CD4-positive, alpha-beta T cell treated with Interleukin-15 for 1 hour (primary cell): ENCODE results near the gene GAA.

Experiments
- DNase-seq: peaks from one replicate; pipeline ENCODE4 v3.0.0-alpha.2; 2020

Gene GAA

DNA sequence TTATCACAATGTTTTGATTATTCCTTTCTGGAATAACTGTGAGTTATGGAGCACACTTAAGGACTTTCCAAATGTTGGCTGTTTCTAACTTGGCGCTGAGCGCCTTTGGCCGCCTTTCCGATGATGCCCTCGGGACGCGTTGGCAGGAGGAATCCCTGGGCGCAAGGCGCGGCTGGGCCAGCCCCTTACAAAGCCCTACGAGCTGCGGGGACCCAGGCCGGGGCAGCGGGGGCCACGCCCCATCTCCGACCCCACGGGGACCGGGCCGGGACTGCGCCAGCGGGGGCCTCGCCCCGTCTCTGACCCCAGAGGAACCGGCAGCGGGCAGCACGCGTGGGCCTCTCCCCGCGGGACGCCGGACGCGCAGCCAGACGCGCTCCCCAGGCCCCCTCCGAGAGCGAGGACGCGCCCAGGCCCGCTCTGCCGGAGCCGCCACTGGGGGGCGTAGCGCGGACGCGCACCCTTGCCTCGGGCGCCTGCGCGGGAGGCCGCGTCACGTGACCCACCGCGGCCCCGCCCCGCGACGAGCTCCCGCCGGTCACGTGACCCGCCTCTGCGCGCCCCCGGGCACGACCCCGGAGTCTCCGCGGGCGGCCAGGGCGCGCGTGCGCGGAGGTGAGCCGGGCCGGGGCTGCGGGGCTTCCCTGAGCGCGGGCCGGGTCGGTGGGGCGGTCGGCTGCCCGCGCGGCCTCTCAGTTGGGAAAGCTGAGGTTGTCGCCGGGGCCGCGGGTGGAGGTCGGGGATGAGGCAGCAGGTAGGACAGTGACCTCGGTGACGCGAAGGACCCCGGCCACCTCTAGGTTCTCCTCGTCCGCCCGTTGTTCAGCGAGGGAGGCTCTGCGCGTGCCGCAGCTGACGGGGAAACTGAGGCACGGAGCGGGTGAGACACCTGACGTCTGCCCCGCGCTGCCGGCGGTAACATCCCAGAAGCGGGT is at the start of gene GAA:
TSS of gene GAA (plus strand) at position 571 of the 935 bp plus-strand sequence. CDS start 3,006 bp downstream, outside the sequence.
- peak; percentile 88 for DNase-seq

DNA sequence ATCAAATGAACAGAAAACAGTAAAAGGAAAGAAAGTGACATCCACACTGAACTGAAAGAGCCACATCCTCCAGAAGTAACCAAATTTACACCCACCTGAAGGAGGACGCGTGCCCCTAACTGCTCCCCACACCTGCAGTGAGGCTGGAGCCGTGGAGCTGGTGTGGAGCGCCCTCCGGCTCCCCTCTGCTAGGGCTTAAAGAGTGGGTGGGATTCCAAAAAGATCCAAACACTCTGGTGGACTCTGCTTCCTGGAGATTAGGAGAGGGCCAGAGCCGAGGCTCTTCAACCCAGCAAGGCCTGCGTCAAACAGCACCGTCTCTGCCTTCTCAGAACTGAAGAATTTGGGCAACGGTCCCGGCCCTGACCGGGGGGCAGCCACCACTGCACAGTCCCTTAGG is 49.7 kb upstream of the GAA start:
- no peak for DNase-seq

DNA sequence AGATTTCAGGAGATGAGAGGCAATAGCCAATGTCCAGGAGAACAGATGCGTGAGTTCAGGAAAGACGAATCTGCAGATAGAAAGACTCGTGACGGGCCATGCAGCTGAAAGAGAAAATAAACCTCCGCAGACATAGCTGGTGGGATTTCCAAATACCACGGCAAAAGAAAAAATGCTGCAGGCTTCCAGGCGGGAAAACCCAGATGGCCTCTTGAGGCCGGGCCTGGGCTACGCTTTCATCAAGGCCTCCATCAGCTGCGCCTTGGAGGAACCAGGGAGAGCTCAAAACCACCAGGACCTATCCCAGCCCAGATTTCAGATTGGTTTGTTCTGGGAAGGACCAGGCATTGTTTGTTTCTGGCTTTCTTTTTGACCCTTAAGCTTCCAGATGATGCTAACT is 48.3 kb upstream of the GAA start:
- DNase-seq: no peak

DNA sequence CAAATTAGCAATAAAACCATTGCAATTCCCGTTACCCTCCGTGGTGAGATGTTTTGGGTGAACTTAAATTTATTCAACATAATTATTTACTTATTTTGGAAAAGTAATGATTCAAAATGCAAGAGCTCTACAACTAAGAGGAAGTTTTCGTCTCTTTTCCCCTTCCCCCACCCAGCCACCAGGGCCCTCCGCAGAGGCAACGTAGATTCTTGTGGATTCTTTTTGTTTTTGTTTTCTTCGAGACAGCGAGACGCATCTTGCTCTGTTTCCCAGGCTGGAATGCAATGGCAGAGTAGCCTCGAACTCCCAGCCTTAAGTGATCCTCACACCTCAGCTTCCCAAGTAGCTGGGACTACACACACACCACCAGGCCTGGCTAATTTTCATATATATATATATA is 45.8 kb upstream of the GAA start:
- no peak for DNase-seq

DNA sequence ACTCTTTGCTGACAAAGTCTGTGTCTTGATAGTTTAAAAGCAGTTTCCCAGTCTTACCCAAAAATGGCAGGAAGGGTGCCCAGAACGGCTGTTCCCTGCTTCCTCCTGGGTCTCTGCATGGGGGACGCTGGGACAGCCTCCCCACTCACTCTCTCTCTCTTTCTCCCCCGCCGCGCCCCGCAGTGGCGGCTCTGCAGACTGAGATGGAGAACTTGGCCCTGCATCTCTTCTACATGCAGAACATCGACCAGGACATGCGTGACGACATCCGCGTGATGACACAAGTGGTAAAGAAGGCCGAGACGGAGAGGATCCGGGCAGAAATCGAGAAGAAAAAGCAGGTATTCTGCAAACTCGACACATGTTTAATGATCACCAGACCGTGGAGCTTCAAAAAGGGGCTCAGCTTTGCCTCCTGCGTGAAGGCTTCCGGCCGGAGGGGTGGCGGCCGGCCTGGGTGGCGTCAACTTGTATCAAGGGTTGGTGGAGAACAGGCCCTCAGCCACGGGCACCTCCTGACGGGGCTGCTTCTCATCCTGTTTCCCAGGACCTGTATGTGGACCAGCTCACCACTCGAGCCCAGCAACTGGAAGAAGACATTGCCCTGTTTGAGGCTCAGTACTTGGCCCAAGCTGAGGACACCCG is 42.9 kb upstream of the GAA start:
- DNase-seq: no peak

DNA sequence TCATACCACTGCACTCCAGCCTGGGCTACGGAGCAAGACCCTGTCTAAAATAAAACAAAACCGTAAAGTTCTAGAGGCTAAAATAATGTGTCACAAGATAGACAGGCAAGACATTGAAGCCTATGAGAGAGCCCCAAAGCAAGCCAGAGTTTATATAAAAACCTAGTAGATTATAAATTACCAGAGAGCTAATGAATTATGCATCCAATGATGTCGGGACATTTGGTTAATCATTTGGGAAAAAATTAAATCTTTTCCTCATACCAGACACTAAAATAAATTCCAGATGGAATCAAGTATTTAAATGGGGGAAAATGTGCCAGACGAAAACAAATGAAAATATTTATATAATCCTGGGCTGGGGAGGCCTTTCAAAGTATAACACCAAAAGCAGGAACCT is 40.7 kb upstream of the GAA start:
- no peak for DNase-seq

DNA sequence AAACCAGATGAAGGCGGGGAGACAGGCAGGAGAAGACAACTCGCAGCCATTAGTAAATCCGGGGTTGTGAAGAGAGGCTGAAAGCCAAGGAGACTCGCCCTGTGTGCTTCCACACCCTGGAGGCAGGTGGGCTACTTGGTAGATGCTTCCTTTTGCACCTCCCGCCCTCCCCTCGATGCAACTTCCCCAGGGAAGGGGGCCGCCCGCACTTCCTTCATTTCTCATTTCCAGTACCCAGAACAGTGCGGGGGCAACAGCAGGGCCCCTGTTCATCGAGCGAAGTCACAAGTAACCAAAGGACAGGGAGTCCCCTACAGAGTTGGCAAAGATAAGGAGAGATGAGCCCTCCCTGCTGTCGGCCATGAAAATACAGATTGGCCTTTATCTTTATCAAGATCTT is 40.0 kb upstream of the GAA start:
- DNase-seq: no peak

DNA sequence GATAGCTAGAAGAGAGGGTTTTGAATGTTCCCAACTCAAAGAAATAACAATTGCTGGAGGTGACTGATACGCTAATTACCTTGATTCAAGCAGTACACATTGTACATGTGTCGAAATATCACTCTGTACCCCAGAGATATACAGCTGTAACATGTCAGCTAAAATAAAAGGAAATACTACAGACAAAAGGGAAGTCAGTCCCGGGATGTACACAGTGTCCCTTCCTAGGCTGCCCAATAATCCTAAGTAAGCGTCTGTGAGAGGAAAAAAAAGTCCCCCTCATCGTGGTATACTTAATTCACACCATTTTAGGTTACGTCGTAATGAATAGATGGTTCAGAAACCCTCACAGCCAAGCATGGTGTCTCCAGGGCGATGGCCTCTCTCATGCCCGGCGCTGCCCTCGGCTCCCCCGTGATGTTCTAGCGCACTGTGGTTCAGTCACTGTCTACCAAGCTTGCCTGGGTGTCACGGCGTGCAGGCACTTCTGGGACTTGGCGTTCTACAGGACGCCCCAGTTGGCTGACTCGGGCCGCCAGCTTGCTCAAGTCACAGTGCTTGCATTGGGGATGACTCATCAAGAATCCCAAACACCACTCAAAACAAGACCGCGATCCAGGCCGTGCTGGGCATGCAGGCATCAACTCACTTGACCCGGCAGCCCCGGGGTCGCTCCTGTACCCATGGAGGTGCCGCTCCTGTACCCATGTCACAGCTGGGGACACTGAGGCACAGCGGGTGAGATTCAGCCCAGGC is 37.4 kb upstream of the GAA start:
- DNase-seq: no peak

DNA sequence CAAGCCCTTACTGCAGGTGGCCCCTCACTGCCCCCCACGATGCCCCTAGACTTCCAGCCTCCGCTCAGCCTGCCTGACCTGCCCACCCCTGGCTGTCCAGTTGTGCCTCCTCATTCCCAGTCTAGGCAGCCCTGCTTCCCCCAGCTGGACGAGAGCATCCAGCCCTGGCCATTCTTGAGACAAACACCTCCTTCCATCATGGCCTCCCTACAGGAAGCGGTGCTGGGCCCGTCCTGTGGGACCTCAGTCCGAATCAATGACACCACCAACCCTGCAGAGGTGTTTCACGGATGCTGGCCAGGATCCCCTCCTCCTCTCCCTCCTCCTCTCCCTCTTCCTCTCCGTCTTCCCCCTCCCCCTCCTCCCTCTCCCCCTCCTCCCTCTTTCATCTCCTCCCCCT is 36.7 kb upstream of the GAA start:
- DNase-seq: no peak

DNA sequence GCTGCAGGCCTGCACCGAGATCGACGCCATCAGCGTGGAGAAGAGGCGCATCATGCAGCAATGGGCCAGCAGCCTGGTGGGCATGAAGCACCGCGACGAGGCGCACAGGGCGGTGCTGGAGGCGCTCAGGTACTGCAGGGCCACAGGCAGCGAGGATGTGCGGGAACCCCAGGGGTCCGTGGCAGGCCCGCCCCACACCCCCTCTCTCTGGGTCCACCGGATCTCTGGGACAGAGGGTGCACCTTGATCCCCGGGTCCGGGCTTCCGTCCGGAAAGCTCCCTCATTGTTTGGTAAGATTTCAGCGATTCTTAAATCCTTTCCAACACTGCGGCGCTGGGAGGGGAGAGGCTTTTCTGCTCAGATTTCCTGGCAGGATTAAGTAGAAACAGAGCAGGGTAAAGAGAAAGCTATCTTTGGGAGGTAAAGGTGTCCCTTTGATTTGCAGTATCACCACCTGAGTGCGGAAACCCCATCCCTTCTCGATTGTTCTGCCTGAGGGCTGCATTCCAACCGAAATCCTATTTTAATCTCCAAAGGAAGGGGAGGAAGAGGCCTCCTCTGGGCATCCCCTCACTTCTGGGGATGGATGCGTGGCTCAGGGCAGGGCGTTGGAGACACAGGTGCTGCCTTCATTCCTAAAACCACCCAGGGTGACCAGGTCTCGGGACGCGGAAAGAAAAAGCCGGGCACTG is 35.8 kb upstream of the GAA start:
- DNase-seq: no peak

DNA sequence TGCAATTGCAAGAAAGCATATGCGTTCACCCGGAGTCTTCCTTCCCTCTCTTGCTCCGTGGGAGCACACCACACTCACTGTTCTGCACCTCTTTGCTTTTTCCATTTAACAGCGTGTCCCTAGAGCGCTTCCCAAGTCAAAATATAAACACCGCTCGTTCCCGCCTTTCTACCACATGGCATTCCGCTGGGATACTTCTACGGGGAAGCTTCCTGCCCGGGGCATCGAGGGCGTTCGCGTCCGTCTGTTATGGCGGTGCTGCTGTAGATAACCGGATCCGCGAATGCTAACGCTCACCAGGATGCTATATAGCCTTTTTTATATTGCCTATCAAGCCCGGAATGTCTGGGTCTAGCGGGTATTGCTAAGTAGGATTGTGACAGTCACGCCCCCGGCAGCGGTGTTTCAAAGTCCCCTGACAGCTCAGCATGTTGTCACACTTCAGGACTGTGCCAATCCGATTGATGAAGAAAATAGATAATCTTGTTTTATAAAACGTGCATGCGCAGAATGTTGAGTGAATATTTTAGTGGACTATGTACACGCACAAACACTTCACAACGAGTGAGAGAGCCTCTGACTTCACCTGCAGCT is 33.9 kb upstream of the GAA start:
- DNase-seq: no peak

DNA sequence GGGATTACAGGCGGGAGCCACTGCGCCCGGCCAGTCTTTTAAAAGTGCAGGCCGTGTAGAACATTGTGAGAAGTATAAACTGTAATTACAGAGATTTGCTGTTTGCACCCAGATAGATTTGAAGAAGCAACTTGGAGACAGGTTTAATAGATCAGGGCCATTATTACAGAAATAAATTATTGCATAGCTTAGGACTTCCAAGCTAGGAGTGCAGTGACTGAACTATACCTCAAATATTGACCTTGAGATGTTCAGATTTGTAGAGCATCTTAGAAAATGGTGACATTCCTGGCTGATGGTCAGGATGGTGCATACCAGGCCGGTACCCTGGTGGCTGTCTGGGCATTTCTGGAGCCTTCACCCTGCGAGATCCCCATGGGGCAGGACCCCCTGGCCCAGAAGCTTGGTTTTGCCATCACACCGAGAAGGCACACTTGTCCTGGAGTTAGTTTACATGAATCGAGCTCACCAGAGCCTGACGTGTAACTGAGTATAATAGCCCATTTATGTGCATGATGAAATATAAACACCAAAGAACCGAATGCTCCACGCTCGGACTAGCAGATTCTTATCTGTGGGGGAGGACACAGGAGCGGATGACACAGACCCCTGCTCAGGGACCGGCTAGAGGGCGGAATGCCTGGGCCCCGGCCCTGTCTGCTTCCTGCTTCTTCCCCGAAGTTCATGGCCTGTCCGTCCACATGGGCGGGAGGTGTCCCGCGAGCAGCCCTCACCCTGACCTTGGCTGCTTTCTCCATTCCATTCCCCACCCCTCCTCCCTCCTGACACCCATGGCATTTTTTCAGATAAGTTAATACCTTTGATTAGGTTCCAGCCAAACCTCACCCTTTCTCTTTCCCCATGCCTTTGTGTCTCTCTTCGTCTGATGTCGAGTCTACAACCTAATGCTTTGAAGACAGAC is 32.8 kb upstream of the GAA start:
- no peak for DNase-seq

DNA sequence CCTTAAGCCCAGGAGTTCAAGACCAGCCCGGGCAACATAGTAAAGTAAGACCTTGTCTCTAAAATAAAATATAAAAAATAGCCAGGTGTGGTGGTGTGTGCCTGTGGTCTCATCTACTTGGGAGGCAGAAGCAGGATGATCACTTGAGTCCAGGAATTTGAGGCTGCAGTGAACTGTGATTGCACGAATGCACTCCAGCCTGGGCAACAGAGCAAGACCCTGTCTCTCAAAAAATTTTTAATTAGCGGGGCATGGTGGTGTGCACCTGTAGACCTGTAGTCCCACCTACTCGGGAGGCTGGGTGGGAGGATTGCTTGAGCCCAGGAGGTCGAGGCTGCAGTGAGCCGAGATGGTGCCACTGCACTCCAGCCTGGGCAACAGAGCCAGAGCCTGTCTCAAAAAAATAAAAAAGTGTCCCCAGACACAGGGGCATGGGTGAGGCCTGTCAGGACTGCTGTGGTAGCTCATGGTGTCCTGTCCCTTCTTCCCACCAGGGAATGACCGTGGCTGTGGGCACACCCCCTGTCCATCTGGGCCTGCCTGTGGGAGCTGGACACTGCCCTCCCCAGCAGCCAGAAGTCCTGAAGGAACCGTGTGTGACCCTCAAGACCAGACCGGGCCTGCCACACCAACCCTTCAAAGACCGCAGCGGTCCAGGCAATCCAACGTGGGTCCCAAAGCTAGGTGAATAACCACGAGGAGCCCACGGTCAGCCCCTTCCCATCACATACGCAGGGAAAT is 30.8 kb upstream of the GAA start:
- DNase-seq: no peak

DNA sequence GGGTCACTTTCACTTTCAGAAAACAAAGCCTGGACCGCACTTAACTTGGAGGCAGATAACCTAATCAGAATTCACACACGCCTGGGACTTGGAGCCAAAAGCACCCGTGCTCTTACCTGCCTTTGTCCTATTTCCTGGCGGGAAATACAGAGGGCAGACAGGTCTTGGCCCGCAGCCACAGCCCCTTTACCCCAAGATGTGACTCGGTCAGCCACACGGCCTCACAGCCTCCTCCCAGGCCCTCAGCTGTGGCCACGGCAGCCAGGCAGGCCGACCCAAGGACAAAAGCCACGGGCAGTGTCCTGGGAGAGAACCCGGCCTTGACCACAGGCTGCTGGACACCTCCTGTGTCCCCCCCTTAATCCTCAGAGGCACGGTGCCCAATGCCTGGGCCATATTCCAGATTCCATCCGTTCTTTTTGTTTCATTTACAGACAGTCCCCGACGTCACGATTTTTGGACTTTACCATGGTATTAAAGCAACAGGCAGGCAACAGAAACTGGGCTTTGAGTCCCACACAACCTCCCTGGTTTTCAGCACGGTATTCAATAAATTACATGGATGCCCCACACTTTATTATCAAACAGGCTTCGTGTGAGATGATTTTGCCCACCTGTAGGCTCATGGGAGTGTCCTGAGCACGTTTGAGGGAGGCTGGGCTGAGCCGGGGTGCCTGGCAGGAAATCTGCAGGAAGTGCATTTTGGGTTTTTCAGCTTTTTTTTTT is 30.1 kb upstream of the GAA start:
- no peak for DNase-seq

DNA sequence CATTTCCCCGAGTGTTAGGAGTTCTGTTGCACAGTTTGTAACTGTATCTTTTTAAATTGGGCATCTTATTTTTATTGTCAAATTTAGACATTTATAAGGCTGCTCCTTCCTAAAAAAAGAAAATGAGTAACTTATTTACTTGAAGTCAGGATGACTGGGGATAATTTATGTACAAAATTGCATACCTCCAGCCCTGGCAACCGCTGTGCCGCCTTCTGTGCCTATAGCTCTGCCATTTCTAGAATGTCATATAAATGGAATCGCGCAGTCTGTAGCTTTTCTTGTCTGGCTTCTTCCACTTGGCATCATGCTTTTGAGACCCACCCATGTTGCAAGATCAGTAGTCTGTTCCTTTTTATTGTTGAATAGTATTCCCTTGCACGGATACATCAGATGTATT is 29.0 kb upstream of the GAA start:
- no peak for DNase-seq

DNA sequence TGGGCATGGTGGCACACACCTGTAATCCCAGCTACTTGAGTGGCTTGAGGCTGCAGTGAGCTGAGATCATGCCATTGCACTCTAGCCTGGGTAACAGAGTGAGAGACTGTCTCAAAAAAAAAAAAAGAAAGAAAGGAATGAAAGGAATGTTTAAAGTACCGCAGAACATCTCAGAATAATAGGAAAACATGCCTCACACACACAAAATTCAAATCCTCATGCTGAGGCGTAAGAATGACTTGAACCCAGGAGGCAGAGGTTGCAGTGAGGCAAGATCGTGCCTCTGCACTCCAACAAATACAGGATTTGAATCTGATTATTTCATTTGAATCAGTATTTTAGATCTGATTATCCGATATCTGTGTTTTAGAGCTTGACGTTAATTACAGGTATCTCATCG is 21.3 kb upstream of the GAA start:
- no peak for DNase-seq

DNA sequence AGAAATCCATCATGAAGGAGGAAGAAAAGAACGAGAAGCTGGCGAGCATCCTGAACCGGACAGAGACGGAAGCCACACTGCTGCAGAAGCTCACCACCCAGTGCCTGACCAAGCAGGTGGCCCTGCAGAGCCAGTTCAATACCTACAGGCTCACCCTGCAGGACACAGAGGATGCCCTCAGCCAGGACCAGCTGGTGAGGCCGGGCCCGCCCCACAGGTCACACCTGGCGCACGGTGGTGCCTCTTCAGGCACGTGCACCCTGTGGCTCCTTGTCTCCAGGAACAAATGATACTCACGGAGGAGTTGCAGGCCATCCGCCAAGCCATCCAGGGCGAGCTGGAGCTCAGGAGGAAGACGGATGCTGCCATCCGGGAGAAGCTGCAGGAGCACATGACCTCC is 19.8 kb upstream of the GAA start:
- no peak for DNase-seq

DNA sequence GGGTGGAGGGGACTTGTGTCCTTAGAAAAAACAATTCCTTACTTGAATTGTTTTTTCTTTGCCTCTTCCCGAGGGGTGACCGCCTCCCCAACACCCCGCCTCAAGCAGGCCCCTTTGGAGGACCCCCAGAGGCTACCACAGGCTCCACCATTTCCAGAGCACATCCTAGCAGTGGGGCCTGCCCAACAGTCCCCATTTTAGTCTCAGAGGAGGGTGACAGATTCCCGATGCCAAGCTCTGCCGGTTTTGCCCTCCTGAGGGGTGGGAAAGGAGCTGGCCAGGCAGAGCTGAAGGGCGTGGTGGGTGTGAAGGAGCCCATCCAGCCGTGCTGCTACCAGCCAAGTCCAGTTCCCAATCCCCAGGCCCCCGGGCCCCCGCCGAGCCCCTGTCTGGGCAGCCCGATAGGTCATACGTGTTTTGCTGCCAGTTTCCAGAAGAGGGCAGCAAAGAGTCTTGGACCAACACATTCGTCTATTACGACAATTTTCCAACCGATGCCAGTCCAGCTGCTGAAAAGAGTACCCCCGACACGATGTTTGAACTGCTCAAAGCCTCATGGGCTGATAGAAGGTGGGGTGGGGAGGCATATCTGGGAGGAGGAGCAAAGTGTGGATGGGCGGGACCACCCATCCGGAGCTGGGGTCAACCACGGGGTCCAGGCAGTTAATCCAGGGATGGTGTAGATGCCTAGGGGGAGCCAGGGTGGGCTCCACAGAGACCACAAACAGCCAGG is 18.8 kb upstream of the GAA start:
- DNase-seq: peak; percentile 63

DNA sequence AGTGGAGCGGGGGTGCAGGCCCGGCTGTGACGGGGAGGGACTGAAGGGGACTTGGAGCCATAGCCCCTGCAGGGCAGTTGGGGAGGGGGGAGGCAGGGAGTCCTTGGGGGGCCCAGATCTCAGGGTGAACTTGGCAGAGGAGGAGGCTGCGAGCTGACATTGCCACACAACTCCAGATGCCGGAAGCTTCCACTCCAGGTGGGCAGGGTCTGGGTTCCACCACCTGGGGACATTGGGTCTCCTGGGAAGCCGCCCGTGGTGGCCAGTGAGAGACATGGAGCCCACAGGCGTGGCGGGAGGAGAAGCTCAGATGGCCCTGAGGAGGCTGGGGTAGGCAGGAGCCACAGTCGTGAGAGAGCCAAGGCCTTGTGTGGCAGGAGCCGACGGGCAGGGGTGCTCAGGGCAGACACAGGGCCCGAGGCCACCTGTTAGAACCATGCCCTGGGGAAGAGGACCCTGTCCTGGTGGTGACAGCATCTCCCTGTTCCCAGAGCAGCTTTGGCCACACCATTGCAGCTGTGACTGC is 18.2 kb upstream of the GAA start:
- no peak for DNase-seq
